Left lobe of liver (tissue), 2 donors: ENCODE results near the gene MRPS12. TPM values are rescaled to one million over a fixed set of nuclear protein-coding genes. Genes with fewer than 3 reads are reported as not detected.
"Not testable (repeated sequence)": the region's sequence is repeated elsewhere in the genome, so short reads cannot be mapped to it uniquely, and the experiment has no call there.

ENCODE experiments used
- ATAC-seq: fragments of 200-7000 bp; cut with Tn5 transposase; one replicate; pipeline ENCODE4 v1.9.1; 2020; ENCODE audit warnings: mild to moderate bottlenecking, moderate library complexity
- DNase-seq: peaks from one replicate; pipeline ENCODE4 v3.0.0-alpha.2; 2020; ENCODE audit warnings: low spot score
- total RNA-seq: library from RNA; stranded (reverse); gene quantifications from one replicate; pipeline ENCODE4 v1.2.1, GENCODE V29; 2021
- donor health status: DM: no; HTN: no; CAD: no; lungs with moderate emphysema.
- donor health status: DM: no; HTN: yes; CAD: no.

Gene MRPS12
- total RNA-seq, 1 donor from 2014 or later: 24.2 TPM

GRCh38 chr19:38932425-38933179 is 1.9 kb downstream of the MRPS12 start:
- ATAC-seq (no peak), DNase-seq (peak; percentile 53)

- ATAC-seq: no peak
These were observed 2.8 kb downstream of the MRPS12 start for GRCh38 chr19:38933544-38933943.

GRCh38 chr19:38939957-38940356 is 9.2 kb downstream of the MRPS12 start:
- DNase-seq (no peak), ATAC-seq (no peak)

More at GRCh38 chr19:38933544-38933943, 2.8 kb downstream of the MRPS12 start:
- no peak for DNase-seq

GRCh38 chr19:38941466-38941865 is 10.7 kb downstream of the MRPS12 start:
- not testable (repeated sequence) for ATAC-seq, DNase-seq

GRCh38 chr19:38941979-38942378 is 11.2 kb downstream of the MRPS12 start:
- ATAC-seq: no peak
- DNase-seq: no peak

GRCh38 chr19:38942471-38943181 is 11.9 kb downstream of the MRPS12 start:
- DNase-seq: no peak
- ATAC-seq: peak; percentile 19

GRCh38 chr19:38944981-38945506 is 14.3 kb downstream of the MRPS12 start:
- DNase-seq: no peak
- no peak for ATAC-seq

- no peak for DNase-seq
- peak; percentile 5 for ATAC-seq
These were observed 15.0 kb downstream of the MRPS12 start for GRCh38 chr19:38945562-38946228.

GRCh38 chr19:38946229-38947010 is 15.7 kb downstream of the MRPS12 start:
- ATAC-seq (peak; percentile 26), DNase-seq (no peak)

- DNase-seq: peak; percentile 69
- ATAC-seq: peak; percentile 55
These were observed 19.0 kb downstream of the MRPS12 start for GRCh38 chr19:38949580-38950367.

GRCh38 chr19:38951187-38951586 is 20.4 kb downstream of the MRPS12 start:
- ATAC-seq (no peak), DNase-seq (no peak)

GRCh38 chr19:38952395-38953165 is 21.8 kb downstream of the MRPS12 start:
- ATAC-seq: peak; percentile 78
- no peak for DNase-seq

GRCh38 chr19:38953677-38954076 is 22.9 kb downstream of the MRPS12 start:
- DNase-seq (no peak), ATAC-seq (peak; percentile 7)

- no peak for ATAC-seq
- no peak for DNase-seq
These were observed 25.5 kb downstream of the MRPS12 start for GRCh38 chr19:38956264-38956663.

GRCh38 chr19:38958301-38958700 is 27.6 kb downstream of the MRPS12 start:
- DNase-seq (no peak), ATAC-seq (no peak)

GRCh38 chr19:38959618-38960017 is 28.9 kb downstream of the MRPS12 start:
- no peak for ATAC-seq
- no peak for DNase-seq

- DNase-seq (no peak), ATAC-seq (no peak)
These were observed 34.0 kb downstream of the MRPS12 start for GRCh38 chr19:38964738-38965137.

- not testable (repeated sequence) for ATAC-seq, DNase-seq
These were observed 35.4 kb downstream of the MRPS12 start for GRCh38 chr19:38966149-38966548.
